Osteocyte (in vitro differentiated cells): ENCODE results near the gene AZU1. TPM values are rescaled to one million over a fixed set of nuclear protein-coding genes. Genes with fewer than 3 reads are reported as not detected.
"Not testable (repeated sequence)": the region's sequence is repeated elsewhere in the genome, so short reads cannot be mapped to it uniquely, and the experiment has no call there.

ENCODE experiments used
- DNase-seq: peaks from one replicate; pipeline ENCODE4 v3.0.0; 2021; ENCODE audit warnings: mixed read lengths; ENCODE audit not compliant: unreplicated experiment; ENCODE audit errors: extremely low spot score
- H3K27ac Mint-ChIP-seq: one replicate; pipeline ENCODE4 v1.8.0; 2021; ENCODE audit warnings: mild to moderate bottlenecking, mixed read lengths; ENCODE audit not compliant: unreplicated experiment
- H3K27me3 Mint-ChIP-seq: one replicate; pipeline ENCODE4 v1.8.0; 2021; ENCODE audit warnings: mixed read lengths; ENCODE audit not compliant: unreplicated experiment
- H3K36me3 Mint-ChIP-seq: one replicate; pipeline ENCODE4 v1.8.0; 2021; ENCODE audit warnings: mixed read lengths; ENCODE audit not compliant: unreplicated experiment
- H3K4me1 Mint-ChIP-seq: one replicate; pipeline ENCODE4 v1.8.0; 2021; ENCODE audit warnings: mixed read lengths; ENCODE audit not compliant: unreplicated experiment
- H3K4me3 Mint-ChIP-seq: one replicate; pipeline ENCODE4 v1.8.0; 2021; ENCODE audit warnings: mild to moderate bottlenecking, moderate library complexity, mixed read lengths; ENCODE audit not compliant: unreplicated experiment
- H3K9me3 Mint-ChIP-seq: one replicate; pipeline ENCODE4 v1.8.0; 2021; ENCODE audit warnings: mixed read lengths; ENCODE audit not compliant: unreplicated experiment
- total RNA-seq: library from RNA; stranded (reverse); gene quantifications from 2 replicates; pipeline ENCODE4 v1.2.1, GENCODE V29; 2021
- TF ChIP-seq, protein P1 (sequence below): fragments of 200-600 bp; sonication (generic); IDR thresholded peaks from 2 replicates; pipeline ENCODE4 v1.5.0; 2021; ENCODE audit warnings: antibody characterized with exemption, mild to moderate bottlenecking, moderate library complexity

The AZU1 gene
- total RNA-seq, 1 donor from 2014 or later: 0.91 TPM

DNA sequence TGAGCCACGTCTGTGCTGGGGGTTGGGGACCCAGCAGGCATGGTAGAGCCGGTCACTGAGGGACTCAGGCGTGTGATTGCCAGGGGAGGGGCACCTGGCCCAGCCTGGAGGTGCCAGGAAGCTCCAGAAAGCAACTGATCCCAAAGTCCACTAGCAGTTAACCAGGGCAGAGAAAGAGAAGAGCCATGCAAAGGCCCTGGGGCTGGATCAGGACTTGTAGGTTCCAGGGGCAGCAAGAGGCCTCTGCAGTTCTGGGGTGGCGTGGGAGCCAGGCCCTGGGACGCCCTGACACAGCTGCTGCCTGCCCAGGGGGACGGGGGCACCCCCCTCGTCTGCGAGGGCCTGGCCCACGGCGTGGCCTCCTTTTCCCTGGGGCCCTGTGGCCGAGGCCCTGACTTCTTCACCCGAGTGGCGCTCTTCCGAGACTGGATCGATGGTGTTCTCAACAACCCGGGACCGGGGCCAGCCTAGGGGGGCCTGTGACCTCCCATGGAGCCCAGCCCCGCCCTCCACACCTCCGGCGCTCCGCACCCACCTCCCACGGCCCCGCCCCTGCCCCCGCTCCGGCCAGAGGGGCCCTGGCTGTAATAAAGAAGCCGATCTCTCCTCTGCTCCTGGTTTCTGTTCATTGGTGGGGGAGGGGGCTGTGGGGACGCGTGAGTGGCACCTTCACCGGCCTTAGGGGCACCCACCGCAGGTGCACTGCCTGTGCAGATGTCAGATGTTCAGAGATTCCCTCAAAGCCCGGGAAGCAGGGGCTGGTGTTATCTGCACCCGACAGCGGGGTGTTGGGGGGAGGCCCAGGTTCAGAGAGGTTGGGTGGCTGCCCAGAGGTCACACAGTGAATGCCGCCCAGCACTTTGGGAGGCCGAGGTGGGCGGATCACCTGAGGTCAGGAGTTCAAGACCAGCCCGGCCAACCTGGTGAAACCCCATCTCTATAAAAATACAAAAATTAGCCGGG, 4.1 kb downstream of the AZU1 start:
- TF ChIP-seq, protein P1, sequence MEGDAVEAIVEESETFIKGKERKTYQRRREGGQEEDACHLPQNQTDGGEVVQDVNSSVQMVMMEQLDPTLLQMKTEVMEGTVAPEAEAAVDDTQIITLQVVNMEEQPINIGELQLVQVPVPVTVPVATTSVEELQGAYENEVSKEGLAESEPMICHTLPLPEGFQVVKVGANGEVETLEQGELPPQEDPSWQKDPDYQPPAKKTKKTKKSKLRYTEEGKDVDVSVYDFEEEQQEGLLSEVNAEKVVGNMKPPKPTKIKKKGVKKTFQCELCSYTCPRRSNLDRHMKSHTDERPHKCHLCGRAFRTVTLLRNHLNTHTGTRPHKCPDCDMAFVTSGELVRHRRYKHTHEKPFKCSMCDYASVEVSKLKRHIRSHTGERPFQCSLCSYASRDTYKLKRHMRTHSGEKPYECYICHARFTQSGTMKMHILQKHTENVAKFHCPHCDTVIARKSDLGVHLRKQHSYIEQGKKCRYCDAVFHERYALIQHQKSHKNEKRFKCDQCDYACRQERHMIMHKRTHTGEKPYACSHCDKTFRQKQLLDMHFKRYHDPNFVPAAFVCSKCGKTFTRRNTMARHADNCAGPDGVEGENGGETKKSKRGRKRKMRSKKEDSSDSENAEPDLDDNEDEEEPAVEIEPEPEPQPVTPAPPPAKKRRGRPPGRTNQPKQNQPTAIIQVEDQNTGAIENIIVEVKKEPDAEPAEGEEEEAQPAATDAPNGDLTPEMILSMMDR: no peak
- no peak overlapping the region for H3K4me3 Mint-ChIP-seq
- no peak overlapping the region for H3K27ac Mint-ChIP-seq
- no peaks in the 10 kb centered on the region for H3K27me3 Mint-ChIP-seq
- no peaks in the 10 kb centered on the region for H3K9me3 Mint-ChIP-seq
- DNase-seq: no peak
- H3K36me3 Mint-ChIP-seq: no peaks in the 10 kb centered on the region
- peaks cover 6% of the 10 kb centered on the region for H3K4me1 Mint-ChIP-seq

DNA sequence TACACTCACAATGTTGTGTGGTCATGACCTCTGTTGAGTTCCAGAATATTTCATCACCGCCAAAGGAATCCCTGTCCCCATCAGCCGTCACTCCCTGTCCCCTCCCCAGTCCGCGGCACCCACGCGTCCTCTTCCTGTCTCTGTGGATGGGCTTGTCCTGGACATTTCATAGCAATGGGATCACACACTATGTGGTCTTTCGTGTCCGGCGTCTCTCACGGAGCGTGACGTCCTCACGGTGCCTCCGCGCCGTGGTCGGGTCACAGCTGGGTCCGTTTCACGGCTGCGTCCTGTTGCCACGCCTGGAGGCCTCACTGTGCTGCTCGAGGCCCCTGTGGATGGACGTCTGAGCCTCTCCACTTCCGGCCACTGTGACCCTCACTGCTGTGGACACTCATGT, 6.6 kb downstream of the AZU1 start:
- no peaks in the 10 kb centered on the region for H3K9me3 Mint-ChIP-seq
- no peak overlapping the region for H3K27ac Mint-ChIP-seq
- no peaks in the 10 kb centered on the region for H3K36me3 Mint-ChIP-seq
- DNase-seq: no peak
- H3K4me3 Mint-ChIP-seq: no peak overlapping the region
- H3K4me1 Mint-ChIP-seq: peaks cover 8% of the 10 kb centered on the region
- TF ChIP-seq, protein P1: no peak
- no peaks in the 10 kb centered on the region for H3K27me3 Mint-ChIP-seq

DNA sequence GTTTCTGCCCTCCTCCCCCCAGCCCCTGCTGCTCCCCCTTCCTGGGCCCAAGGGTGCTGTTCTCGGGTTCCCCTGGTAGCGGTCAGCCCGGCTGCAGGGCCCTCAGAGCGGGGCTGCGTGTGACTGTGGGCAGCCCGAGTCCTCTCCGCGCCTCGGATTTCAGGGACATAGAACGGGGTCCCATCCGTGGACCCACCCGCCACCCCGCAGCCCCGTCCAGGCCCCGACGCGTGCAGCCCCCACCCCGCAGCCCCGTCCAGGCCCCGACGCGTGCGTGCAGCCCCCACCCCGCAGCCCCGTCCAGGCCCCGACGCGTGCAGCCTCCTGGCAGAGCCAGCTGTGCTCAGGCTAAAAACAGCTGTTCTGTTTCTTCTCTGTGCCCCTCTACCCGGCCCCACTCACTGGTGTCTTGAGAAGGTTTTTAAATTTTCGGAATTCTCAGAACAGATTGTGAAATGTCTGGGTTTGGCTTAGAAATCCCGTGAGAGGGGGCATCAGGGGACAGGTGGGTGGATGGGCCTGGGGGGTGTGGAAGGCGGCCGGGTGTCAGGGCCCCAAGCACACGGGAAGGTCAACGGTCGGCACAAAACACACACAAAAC, 7.7 kb downstream of the AZU1 start:
- Mint-ChIP-seq H3K27me3 (no peaks in the 10 kb centered on the region), H3K27ac (no peak overlapping the region), H3K9me3 (no peaks in the 10 kb centered on the region), H3K4me1 (peaks cover 9% of the 10 kb centered on the region), H3K4me3 (no peak overlapping the region), H3K36me3 (no peaks in the 10 kb centered on the region)
- no peak for DNase-seq
- TF ChIP-seq, protein P1: no peak

DNA sequence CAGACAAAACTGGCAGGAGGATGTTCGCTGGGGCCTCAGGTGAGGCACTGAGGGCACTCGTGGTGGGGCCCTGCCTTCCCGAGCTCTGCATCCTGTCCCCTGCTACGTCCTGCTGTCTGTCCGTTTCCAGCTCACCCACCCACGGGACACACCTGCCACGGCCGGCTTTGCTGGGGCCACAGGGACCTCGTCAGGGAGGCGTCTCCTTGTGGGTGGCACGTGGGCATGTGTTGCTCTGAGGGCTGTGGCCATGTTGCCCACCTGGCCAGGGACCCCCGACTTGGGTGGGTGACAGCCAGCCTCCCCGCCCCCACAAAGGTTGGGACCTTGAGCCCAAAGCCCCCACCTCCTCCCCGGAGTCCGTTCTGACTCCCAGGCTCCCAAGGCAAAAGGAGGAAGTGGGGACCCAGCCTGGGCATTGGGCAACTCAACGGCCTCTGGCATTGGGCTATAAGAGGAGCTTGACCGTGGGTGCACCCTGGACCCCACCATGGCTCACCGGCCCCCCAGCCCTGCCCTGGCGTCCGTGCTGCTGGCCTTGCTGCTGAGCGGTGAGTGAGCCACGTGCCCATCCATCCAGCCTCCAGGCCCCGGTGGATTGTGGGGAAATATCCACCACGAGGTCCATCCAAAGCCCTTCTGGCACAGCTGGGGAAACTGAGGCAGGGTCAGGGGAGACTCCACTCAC, 13.0 kb downstream of the AZU1 start, which contains the start of gene PRTN3:
TSS of gene PRTN3 (plus strand) at position 481 of the 688 bp plus-strand sequence. CDS start at position 491, 10 bp downstream.
- Mint-ChIP-seq H3K36me3 (no peaks in the 10 kb centered on the region), H3K4me1 (peaks cover 14% of the 10 kb centered on the region), H3K27me3 (peaks cover 3% of the 10 kb centered on the region), H3K4me3 (no peak within 1 kb of the TSS), H3K27ac (no peak within 1 kb of the TSS), H3K9me3 (no peaks in the 10 kb centered on the region)
- TF ChIP-seq, protein P1: no peak
- DNase-seq: no peak

DNA sequence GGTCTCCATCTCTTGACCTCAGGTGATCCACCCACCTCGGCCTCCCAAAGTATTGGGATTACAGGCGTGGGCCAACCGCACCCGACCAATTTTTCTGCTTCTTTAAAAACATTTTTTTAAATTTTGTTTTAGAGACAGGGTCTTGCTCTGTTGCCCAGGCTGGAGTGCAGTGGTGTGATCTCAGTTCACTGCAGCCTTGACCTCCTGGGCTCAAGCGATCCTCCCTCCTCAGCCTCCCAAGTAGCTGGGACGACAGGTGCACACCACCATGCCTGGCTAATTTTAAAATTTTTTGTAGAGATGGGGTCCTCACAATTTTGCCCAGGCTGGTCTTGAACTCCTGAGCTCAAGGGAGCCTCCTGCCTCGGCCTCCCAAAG, 15.2 kb downstream of the AZU1 start:
- H3K4me3 Mint-ChIP-seq, H3K36me3 Mint-ChIP-seq, DNase-seq, H3K27ac Mint-ChIP-seq, H3K27me3 Mint-ChIP-seq, H3K9me3 Mint-ChIP-seq: not testable (repeated sequence)
- H3K4me1 Mint-ChIP-seq: peaks cover 20% of the 10 kb centered on the region
